Activated CD8-positive, alpha-beta memory T cell treated with anti-CD3 and anti-CD28 coated beads, Interleukin-2, amount 50 U/mL, for 48 hours (primary cell): ENCODE data around the gene PRKD2.

ENCODE experiments used
- DNase-seq: peaks from one replicate; pipeline ENCODE4 v3.0.0-alpha.2; 2020

Gene PRKD2

GRCh38 chr19:46741447-46741846 lies 24.5 kb upstream of the PRKD2 start:
- DNase-seq = no peak

- no peak for DNase-seq
These were observed 22.4 kb upstream of the PRKD2 start for GRCh38 chr19:46739290-46739771.

- DNase-seq = no peak
These were observed 20.9 kb upstream of the PRKD2 start for GRCh38 chr19:46737761-46738171.

- no peak for DNase-seq
These were observed 20.4 kb upstream of the PRKD2 start for GRCh38 chr19:46737298-46737654.

- DNase-seq = no peak
These were observed 19.8 kb upstream of the PRKD2 start for GRCh38 chr19:46736531-46737297.

GRCh38 chr19:46733690-46734292 lies 16.9 kb upstream of the PRKD2 start:
- DNase-seq = no peak

GRCh38 chr19:46732966-46733689 lies 16.2 kb upstream of the PRKD2 start:
- DNase-seq = no peak

GRCh38 chr19:46732172-46732938 lies 15.4 kb upstream of the PRKD2 start:
- no peak for DNase-seq

- no peak for DNase-seq
These were observed 14.7 kb upstream of the PRKD2 start for GRCh38 chr19:46731584-46731983.

- DNase-seq = no peak
These were observed 14.1 kb upstream of the PRKD2 start for GRCh38 chr19:46731007-46731501.

- DNase-seq = no peak
These were observed 13.7 kb upstream of the PRKD2 start for GRCh38 chr19:46730595-46730994.

- DNase-seq = no peak
These were observed 13.3 kb upstream of the PRKD2 start for GRCh38 chr19:46730187-46730586.

- no peak for DNase-seq
These were observed 12.8 kb upstream of the PRKD2 start for GRCh38 chr19:46729696-46730095.

GRCh38 chr19:46728693-46729339 lies 11.9 kb upstream of the PRKD2 start:
- peak; percentile 94 for DNase-seq

- no peak for DNase-seq
These were observed 11.3 kb upstream of the PRKD2 start for GRCh38 chr19:46728208-46728607.

- no peak for DNase-seq
These were observed 10.8 kb upstream of the PRKD2 start for GRCh38 chr19:46727757-46728156.

- no peak for DNase-seq
These were observed 10.1 kb upstream of the PRKD2 start for GRCh38 chr19:46726971-46727501.

GRCh38 chr19:46726551-46726950 lies 9.6 kb upstream of the PRKD2 start:
- no peak for DNase-seq

- no peak for DNase-seq
These were observed 9.0 kb upstream of the PRKD2 start for GRCh38 chr19:46725859-46726393.

- DNase-seq = no peak
These were observed 8.3 kb upstream of the PRKD2 start for GRCh38 chr19:46725036-46725820.

GRCh38 chr19:46724468-46724867 lies 7.6 kb upstream of the PRKD2 start:
- DNase-seq = no peak
